Stimulated activated CD4-positive, alpha-beta T cell treated with anti-CD3 and anti-CD28 coated beads, TNF-alpha, amount 100 ng/mL, for 24 hours (primary cell): Measurements from ENCODE around the gene PDE4B.
"Not testable (repeated sequence)": the region's sequence is repeated elsewhere in the genome, so short reads cannot be mapped to it uniquely, and the experiment has no call there.

Source experiments
- DNase-seq, 3 experiments: peaks; one replicate each; pipeline ENCODE4 v3.0.0-alpha.2; 2020; ENCODE audit warnings: low read depth in 3 of 3

PDE4B gene

DNA sequence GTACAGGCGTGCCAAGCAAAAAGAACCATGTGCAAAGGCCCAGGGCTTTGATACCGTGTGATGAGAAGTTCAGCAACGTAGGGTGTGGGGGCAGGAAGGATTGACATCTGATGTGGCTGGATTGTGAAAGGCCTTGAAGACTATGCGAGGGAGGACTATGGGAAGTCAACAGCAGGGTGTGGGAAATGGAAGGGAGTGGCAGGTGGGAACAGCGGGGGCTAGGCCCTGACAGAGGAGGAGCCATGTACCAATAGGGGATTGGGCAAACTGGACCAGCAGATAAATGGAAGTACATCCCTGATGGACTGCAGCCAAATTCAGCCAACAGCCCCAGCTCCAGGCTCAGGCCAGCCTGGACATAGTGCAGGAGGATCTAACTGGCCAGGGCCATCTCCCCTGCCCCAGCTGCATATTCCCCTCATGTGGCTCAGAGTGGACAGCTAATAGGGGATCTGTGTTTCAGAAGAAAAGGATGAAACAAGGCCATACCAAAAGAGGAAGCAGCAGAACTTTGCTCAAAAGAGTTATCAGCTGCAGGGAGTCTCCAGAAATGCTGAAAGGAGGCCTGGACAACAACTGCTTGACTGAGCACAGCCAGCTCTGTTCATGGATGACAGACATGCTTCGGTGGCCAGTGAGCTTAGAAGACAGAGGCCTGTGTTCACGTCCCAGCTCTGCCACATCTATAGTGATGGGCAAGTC, 601.0 kb downstream of the PDE4B start:
- DNase-seq = no peak

DNA sequence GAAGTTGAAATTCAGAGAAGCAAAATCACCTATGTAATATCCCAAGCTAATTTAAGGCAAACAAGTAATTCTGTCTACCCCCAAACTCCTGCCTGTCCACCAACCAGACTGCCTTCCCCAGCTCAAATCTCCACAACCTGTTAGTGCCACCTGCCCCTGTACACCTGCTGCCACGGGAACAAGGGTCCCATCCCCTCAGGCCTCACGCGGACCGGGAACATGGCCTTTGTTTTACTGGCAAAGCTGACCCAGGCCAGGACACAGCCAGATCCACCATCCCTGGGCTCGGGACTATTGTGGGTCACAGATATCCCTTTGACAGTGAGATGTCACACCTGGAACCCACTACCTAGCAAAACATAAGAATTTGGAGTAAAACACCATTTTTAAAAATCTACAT, 601.9 kb downstream of the PDE4B start:
- DNase-seq = no peak

DNA sequence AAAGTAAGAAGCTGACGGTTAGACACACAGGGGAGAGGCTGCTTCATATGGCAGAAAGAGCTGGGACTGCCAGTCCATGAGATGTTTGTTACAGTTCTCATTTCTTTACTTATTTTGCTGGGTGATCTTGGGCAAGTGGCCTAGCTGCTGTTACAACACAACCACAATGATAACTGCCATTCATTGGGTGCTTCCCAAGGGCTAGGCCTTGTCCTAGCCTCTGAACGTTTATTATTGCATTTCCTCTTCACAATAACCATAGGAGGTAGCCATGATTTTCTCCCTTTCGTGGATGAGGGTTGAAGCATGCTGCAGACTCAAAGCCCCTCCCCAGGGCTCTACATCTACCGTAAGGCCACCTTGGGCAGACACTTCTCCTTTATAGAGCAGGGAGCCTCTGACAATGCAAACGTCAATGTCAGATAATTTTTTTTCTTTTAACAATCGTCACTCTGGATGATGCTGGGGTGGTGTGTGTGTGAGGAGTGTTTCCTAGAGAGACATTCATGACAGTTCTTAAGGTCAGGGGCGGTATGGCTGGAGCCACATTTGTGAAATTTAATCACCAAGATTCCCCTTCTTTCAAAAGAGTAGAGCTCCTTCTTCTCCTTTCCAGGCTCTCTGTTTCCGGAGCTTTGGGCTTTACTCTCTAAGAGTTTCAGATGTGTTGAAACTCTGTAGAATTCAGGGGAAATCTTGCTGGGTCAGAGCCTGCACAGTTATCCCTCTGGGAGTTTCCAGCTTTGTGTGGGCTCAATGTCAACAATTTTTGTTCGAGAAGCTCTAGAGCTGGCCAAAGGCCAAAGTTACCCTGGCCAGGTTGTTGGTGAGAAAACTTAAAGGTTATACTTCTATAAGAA, 602.7 kb downstream of the PDE4B start:
- no peak for DNase-seq

- DNase-seq = no peak
Observed at GRCh38 chr1:66396212-66396890, 603.7 kb downstream of the PDE4B start.

DNA sequence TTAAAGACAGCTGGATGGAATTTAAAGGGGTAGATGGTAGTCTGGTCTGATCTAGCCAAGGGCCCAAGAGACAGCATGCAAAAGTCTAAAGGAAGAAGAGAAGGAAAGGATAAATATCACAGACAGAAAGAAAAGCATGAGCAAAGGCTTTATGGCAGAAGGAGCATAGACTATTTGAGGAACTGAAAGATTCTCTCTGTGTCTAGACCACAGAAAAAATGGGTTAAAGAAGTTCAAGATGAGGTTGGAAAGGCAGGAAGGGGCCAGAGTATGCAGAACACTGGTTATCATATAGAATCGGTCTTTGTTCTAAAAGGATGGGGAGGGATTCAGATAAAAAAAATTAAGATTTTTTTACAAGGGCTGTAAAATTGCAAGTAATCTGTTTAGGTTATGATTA, 604.5 kb downstream of the PDE4B start:
- no peak for DNase-seq

DNA sequence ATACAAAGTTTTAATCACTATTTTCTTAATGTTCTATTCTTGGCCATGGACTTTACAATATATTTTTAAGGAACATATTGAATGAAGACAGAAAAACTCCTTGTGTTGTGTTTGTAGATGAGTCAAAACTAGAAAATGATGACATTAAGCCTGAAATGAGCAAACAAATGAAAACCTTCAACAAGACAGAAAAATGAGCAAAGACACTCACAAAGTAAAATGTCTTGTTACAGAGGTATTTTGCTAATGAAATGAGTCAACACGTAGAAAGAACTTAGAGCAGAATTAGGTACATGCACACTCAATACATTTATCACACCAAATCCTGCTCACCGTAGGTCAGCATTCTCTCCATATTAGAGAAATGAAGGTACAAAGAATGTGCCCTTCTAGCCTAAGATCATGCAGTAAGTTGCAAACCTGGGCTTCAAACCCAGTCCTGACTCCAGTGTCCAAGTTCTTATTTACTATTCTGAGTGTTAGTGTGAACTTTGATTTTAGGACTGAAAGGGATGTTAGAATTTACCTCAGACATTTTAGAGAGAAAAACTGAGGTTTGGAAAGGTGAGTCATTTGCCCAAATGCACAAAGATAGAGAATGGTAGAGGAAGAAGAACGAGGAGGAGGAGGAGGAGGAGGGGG, 607.3 kb downstream of the PDE4B start:
- no peak for DNase-seq

DNA sequence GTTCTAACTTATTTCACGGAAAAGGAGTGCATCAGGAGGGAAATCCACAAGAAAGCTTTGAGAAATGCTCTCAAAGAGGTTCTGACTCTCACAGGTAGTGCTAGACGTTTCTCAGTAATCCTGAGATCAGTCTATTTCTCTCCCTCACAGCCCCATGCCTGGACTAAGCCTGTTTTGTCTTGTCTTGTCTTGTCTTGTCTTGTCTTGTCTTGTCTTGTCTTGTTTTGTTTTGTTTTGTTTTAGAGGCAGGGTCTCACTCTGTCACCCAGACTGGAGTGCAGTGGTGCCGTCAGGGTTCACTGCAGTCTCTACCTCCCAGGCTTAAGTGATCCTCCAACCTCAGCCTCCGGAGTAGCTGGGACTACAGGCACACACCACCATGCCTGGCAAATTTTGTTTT, 608.0 kb downstream of the PDE4B start:
- no peak for DNase-seq

- DNase-seq = no peak
Observed at GRCh38 chr1:66401244-66401643, 608.5 kb downstream of the PDE4B start.

- no peak for DNase-seq
Observed at GRCh38 chr1:66402194-66402593, 609.5 kb downstream of the PDE4B start.

DNA sequence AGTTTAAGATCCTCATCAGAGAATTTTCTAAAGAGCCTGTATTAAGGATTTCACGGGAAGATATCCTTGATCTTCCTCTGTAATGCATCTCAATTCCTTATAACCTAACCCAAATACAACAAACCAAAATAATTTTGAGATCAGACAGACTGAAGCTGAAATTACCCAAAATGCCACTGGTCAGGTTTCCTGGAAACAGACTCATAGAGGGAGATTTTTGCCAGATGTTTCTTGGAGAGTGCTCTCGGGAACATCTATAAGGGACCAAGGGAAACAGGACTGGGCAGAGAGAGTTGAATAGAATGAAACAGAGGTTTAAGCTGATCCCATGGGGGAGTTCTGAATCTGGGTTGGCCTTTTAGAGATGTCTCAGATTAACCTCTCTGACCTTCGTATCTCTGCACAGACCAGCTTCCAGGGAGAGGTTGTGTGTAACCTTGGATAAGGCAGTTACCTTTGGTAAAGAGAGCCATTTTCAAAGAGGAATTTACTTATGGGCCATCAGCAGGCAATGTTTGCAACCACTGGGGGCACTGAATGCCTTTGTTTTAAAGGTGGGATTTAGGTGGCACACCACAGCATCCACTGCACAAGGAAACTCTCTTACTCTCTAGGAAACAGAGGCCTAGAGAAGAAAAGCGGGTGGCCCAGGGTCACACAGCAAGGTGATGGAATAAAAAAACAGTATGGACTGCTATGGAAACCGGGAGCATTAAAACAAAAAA, 610.5 kb downstream of the PDE4B start:
- no peak for DNase-seq

DNA sequence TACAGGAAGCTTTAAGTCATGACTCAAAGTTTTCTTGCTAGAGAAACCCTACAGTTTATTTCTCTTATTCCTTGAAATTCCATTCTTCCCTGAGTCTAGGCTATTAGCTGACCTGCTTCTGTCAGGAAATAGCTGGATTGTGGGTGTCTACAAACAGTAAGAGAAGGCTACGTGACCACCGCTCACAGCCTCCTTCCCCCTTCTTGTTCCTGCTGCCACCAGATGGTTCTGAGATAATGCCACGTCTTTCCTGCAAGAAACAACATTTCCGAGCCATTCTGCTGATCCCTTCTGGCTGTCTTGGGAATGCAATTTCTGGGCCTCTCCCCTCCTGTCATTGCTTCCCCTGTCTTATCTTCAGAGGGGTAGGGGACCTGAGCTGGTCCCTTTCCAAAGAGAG, 612.4 kb downstream of the PDE4B start:
- no peak for DNase-seq

DNA sequence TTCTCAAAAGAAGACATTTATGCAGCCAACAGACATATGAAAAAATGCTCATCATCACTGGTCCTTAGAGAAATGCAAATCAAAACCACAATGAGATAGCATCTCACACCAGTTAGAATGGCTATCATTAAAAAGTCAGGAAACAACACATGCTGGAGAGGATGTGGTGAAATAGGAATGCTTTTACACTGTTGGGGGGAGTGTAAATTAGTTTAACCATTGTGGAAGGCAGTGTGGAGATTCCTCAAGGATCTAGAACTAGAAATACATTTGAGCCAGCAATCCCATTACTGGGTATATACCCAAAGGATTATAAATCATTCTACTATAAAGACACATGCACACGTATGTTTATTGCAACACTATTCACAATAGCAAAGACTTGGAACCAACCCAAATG, 618.8 kb downstream of the PDE4B start:
- not testable (repeated sequence) for DNase-seq

DNA sequence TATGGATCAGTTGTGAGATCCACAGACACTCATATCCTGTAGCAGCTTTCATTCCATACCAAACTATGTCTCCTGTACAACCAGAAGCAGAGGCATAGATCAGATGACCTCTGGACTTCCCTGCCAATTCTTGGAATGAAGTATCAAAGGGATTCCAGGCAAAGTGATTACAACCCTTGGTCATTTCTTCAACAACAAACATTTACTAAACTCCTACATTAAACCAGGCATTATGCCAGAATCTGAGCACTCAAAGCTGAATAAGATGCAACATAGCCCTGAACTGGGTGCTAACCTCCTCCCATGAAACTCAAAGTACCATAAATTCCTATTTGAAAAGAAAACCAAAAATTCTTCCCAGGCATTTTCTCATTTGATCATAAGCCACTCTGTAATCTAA, 620.0 kb downstream of the PDE4B start:
- no peak for DNase-seq

DNA sequence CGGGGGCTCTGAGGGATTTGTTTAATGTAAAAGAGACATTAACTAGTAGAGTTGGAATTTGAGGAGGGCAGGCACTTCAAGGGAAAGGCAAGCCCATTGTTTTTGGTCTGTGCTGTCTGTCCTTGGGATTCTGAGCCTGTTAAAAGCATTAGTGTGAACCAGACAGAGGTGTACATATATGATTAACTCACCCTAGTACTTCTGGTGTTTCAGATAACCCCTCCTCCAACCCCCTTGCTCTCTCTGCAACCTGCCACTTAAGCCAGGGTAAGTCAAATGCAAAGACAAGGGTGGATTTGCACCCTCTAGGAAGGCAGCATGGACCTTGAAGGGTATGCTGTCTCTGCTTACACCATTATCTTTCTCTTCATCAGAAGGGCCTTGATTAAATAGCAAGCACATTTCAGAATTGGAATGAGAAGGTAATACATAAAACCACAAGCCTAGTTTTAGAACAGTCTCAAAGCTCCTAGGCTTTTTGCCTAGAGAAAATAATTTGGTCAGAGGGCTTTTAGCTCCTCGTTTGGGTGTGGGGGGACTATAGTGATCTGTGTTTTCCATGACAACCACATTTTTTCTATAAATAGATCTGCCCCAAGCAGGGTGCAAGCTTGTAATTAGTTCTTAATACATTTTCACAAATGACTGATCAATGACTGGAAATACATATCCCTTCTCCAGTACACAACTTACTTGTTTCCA, 620.6 kb downstream of the PDE4B start:
- no peak for DNase-seq

DNA sequence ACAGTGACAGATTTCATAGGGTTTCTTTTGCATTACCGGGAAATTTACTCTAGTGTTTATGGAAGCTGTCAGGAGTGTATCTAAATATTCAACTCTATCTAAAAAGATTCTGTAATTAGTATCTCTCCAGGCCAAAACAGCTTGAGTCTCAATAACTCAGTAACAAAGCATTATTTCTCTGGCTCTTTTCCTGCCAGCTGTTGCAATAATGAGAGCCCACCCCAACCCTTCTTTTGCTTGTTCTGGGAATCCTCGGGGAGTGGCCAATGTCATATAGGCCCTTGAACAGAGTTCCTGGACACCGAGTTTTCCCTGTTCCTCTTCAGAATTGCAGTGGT, 621.1 kb downstream of the PDE4B start:
- no peak for DNase-seq

- DNase-seq = no peak
Observed at GRCh38 chr1:66415281-66415680, 622.6 kb downstream of the PDE4B start.

DNA sequence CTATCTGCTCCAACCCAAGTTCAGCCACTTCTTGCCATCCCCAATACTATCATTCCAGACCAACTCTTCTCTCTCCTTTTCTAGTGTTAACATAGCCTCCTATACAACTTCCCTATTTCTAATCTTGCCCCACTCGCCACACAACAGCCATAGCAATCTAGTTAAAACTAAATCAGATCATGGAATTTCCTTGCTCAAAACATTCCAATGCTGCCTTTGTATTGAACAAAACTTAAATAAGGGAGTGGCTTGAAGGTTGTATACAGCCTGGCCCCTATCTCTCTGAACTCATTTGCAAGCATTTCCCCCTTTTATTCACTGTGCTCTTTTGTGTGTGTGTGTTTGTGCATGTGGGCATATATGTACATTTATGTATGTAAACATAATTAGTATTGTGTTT, 623.2 kb downstream of the PDE4B start:
- DNase-seq = no peak

- DNase-seq = no peak
Observed at GRCh38 chr1:66416295-66416694, 623.6 kb downstream of the PDE4B start.

GRCh38 chr1:66418021-66418420, 625.3 kb downstream of the PDE4B start:
- no peak for DNase-seq

- DNase-seq = not testable (repeated sequence)
Observed at GRCh38 chr1:66420171-66420570, 627.5 kb downstream of the PDE4B start.

GRCh38 chr1:66420906-66421305, 628.2 kb downstream of the PDE4B start:
- not testable (repeated sequence) for DNase-seq
